Measurements from ENCODE around the gene CCNF. TPM values are rescaled to one million over a fixed set of nuclear protein-coding genes. Genes with fewer than 3 reads are reported as not detected.
"Not testable (repeated sequence)": the region's sequence is repeated elsewhere in the genome, so short reads cannot be mapped to it uniquely, and the experiment has no call there.

Gene CCNF
- total RNA-seq, 2 donors from 2014 or later, result 59.6 to 64.5 TPM

DNA sequence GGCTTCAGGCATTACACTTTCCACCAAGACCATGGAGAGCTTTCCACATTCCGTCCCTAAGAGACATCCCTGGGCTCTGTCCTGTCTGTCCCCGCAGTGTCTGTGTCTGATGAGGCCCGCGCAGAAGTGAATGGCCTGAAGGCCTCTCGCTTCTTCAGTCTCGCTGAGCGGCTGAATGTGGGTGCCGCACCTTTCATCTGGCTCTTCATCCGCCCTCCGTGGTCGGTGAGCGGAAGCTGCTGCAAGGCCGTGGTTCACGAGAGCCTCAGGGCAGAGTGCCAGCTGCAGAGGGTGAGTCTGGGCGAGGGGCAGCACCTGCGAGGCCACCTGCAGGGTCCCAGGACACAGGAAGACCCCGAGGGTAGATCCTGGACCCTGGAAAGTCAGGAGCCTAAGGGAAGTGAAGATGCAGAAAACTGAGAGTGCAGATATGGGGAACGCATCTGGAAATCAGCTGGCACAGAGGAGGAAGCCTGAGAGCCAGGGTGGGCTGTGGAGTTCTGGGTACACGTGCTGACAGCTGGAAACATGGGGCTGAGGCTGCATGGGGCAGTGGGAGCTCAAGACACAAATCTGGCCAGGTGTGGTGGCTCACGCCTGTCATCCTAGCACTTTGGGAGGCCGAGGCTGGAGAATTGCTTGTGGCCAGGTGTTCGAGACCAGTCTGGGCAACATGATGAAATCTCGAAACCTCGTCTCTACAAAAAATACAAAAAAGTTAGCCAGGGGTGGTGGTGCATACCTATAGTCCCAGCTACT lies 8.0 kb downstream of the CCNF start:
- no peaks in the 10 kb centered on the region for H3K9me3 Mint-ChIP-seq
- no peak overlapping the region for H3K27ac Mint-ChIP-seq
- H3K4me1 Mint-ChIP-seq, result peaks cover 3% of the 10 kb centered on the region
- no peak for ATAC-seq (replicated peaks)
- H3K36me3 Mint-ChIP-seq (ENCODE audit: low read depth), result peaks cover 64% of the 10 kb centered on the region
- H3K4me3 Mint-ChIP-seq, result no peak overlapping the region
- H3K27me3 Mint-ChIP-seq, result no peaks in the 10 kb centered on the region

DNA sequence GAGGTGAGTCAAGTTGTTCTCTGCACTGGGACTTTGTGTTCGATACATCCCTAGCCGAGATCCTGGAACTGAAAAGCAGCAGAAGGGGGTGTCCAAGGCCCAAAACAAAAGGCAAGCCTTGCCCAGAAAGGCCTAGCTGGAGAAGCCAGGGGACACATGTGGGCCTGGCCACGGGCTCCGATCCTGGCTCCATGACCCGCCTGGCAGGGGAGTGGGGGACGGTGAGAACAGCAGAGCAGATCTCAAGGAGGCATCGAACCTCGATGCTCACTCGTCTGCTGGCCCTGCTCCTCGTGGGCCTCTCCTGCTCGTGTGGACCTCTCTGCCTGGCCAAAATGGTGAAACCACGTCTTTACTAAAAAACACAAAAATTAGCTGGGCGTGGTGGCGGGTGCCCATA lies 8.9 kb downstream of the CCNF start:
- Mint-ChIP-seq H3K27me3 (no peaks in the 10 kb centered on the region), H3K36me3 (ENCODE audit: low read depth) (peaks cover 58% of the 10 kb centered on the region), H3K4me3 (no peak overlapping the region), H3K4me1 (peaks cover 3% of the 10 kb centered on the region), H3K9me3 (no peaks in the 10 kb centered on the region), H3K27ac (no peak overlapping the region)
- ATAC-seq (replicated peaks), result no peak

DNA sequence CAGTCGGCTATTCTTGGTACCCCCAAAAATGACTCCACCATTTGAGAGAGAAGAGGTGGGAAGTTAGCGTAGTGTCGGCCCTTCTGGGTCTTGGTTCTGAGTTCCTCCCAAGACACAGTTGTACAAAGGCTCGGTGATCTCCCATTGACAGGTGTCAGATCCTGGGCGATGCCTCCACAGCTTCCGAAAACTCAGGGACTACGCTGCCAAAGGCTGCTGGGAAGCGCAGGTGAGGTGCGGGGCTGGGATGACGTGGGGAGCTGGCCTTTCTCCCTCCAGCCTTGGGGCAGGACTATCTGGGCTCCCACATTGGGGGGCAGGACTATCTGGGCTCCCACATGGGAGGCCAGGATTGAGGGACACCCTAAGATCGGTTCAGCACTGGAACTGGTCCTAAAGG lies 10.4 kb downstream of the CCNF start:
- H3K4me1 Mint-ChIP-seq, result peaks cover 3% of the 10 kb centered on the region
- no peaks in the 10 kb centered on the region for H3K27me3 Mint-ChIP-seq
- ATAC-seq (replicated peaks), result no peak
- peak overlapping the region; percentile 40 for H3K27ac Mint-ChIP-seq
- no peak overlapping the region for H3K4me3 Mint-ChIP-seq
- H3K9me3 Mint-ChIP-seq, result no peaks in the 10 kb centered on the region
- H3K36me3 Mint-ChIP-seq (ENCODE audit: low read depth), result peaks cover 61% of the 10 kb centered on the region

DNA sequence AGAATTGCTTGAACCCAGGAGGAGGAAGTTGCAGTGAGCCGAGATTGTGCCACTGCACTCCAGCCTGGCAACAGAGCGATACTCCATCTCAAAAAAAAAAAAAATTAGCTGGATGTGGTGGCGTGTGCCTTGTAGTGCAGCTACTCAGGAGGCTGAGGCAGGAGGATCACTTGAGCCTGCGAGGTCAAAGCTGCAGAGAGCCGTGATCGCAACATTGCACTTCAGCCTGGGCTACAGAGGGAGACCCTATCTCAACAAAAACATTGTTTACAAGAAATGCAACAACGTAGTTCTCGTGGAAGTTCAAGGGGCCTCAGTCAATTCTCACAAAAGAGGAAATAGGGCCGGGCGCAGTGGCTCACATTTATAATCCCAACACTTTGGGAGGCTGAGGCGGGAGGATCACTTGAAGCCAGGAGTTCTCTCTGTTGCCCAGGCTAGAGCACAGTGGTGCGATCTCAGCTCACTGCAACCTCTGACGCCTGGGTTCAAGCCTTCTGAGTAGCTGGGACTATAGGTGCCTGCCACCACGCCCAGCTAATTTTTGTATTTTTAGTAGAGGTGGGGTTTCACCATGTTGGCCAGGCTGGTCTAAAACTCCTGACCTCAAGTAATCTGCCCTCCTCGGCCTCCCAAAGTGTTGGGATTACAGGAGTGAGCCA lies 12.0 kb downstream of the CCNF start:
- H3K36me3 Mint-ChIP-seq (ENCODE audit: low read depth), result peaks cover 69% of the 10 kb centered on the region
- not testable (repeated sequence) for H3K27ac Mint-ChIP-seq; H3K4me3 Mint-ChIP-seq; H3K9me3 Mint-ChIP-seq; H3K4me1 Mint-ChIP-seq; ATAC-seq (replicated peaks); H3K27me3 Mint-ChIP-seq

DNA sequence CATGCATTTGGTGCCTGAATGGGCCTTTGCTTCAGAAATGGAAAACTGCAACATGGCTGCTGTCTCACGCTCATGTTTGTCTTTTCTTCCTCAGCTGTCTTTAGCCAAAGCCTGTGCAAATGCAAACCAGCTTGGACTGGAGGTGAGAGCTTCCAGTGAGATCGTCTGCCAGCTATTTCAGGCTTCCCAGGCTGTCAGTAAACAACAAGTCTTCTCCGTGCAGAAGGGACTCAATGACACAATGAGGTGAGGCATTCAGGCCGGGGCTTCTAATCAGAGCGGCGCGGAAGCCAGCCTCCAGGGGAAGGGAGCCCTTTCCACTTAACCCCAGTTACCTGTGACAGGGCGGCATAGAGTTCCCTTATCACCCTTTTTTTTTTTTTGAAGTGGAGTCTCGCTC lies 14.3 kb downstream of the CCNF start:
- Mint-ChIP-seq H3K4me1 (peaks cover 3% of the 10 kb centered on the region), H3K27ac (no peak overlapping the region), H3K4me3 (no peak overlapping the region), H3K9me3 (no peaks in the 10 kb centered on the region), H3K36me3 (ENCODE audit: low read depth) (peaks cover 69% of the 10 kb centered on the region), H3K27me3 (no peaks in the 10 kb centered on the region)
- ATAC-seq (replicated peaks), result no peak

DNA sequence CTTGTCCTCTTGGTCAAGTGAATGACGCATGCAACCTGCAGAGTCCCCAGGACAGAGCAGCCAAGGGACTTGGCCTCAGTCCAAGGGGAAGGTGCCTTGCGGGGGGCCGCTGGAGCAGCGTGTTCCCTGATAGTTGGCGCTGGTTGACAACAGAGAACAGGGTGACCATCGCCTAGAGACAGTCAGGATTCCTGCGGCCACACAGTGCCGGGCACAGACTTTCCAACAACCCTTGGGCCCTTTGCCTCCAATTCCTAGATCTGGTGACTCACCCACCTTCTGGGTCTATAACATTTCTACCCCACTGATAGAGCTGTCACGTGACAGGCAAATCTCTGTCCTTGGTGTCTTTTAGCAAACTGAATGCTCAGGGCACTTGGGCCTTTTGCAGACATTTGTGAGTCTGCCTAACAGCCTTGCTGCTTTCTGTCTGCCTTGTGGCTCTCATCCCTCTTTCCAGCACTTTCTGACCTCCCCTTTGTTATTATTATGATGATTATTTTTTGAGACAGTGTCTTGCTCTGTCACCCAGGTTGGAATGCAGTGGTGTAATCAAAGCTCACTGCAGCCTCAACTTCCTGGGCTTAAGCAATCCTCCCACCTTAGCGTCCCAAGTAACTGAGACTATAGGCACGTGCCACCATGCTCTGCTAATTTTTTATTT lies 18.8 kb downstream of the CCNF start:
- H3K27ac Mint-ChIP-seq, result no peak overlapping the region
- H3K36me3 Mint-ChIP-seq (ENCODE audit: low read depth), result peaks cover 95% of the 10 kb centered on the region
- H3K9me3 Mint-ChIP-seq, result no peaks in the 10 kb centered on the region
- no peak for ATAC-seq (replicated peaks)
- no peaks in the 10 kb centered on the region for H3K27me3 Mint-ChIP-seq
- H3K4me3 Mint-ChIP-seq, result no peak overlapping the region
- H3K4me1 Mint-ChIP-seq, result no peaks in the 10 kb centered on the region

DNA sequence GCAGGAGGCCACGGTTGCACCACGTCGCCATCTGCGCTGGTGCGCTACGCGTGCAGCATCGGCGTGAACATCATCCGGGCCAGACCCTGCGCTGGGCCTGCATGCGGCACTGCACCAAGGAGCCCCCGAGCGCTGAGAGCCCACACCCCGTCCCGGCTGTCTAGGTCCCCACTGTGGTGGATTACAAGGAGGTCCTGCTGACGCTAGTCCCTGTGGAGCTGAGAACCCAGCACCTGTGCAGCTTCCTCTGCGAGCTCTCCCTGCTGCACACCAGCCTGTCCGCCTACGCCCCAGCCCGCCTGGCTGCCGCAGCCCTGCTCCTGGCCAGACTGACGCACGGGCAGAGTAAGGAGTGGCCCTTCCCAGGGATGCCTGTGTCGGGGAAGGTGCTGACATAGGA lies 19.9 kb downstream of the CCNF start:
- H3K27me3 Mint-ChIP-seq, result no peaks in the 10 kb centered on the region

DNA sequence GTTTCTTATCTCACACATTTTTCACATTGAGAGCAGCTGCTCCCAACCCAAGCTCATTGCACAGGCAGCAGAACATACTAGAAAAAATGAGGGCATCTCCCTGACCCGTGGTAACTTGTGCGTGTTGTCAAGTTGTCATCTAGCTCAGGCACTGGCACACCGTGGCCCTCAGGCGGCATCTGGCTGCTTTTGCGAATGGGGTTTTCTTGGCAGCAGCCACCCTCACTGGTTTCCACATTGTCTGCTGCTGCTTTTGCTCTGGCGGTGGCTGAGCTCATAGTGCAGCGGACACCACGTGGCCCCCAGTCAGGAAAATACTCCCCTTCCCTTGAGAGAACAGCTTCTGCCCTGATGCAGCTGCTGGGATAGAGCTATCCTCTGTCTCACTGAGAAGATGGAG lies 21.3 kb downstream of the CCNF start:
- no peak overlapping the region for H3K4me3 Mint-ChIP-seq

More for the DNA sequence above, 19.9 kb downstream of the CCNF start:
- no peak for ATAC-seq (replicated peaks)
- no peak overlapping the region for H3K27ac Mint-ChIP-seq
- no peaks in the 10 kb centered on the region for H3K9me3 Mint-ChIP-seq
- H3K4me3 Mint-ChIP-seq, result no peak overlapping the region
- H3K36me3 Mint-ChIP-seq (ENCODE audit: low read depth), result peaks cover 95% of the 10 kb centered on the region
- H3K4me1 Mint-ChIP-seq, result no peaks in the 10 kb centered on the region

DNA sequence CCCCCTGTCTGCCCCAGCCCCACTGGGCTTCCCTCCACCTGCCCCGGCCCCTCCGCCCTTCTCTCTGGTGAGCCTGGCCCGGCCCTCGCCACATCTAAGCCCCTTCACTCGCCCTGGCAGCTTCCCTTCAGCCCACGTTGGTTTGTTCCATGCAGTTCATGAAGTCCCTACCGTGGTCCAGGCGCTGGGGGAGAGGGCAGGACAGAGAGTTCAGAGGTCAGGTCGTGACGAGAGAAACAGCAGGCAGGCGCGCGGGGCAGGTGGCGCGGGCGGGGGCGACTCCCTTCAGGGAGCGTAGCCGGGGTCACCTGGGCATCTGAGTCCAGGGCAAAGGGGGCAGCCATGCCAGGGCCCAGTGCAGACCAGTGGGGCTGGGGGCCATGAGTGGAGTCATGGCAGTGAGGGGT lies 21.7 kb downstream of the CCNF start:
- peaks cover 90% of the 10 kb centered on the region for H3K36me3 Mint-ChIP-seq (ENCODE audit: low read depth)
- no peak overlapping the region for H3K27ac Mint-ChIP-seq
- no peaks in the 10 kb centered on the region for H3K27me3 Mint-ChIP-seq
- no peaks in the 10 kb centered on the region for H3K9me3 Mint-ChIP-seq
- no peak overlapping the region for H3K4me3 Mint-ChIP-seq
- ATAC-seq (replicated peaks), result no peak
- no peaks in the 10 kb centered on the region for H3K4me1 Mint-ChIP-seq

More for the DNA sequence above, 21.3 kb downstream of the CCNF start:
- H3K27me3 Mint-ChIP-seq, result no peaks in the 10 kb centered on the region
- no peaks in the 10 kb centered on the region for H3K9me3 Mint-ChIP-seq
- H3K4me1 Mint-ChIP-seq, result no peaks in the 10 kb centered on the region
- peaks cover 90% of the 10 kb centered on the region for H3K36me3 Mint-ChIP-seq (ENCODE audit: low read depth)
- ATAC-seq (replicated peaks), result no peak
- H3K27ac Mint-ChIP-seq, result no peak overlapping the region

DNA sequence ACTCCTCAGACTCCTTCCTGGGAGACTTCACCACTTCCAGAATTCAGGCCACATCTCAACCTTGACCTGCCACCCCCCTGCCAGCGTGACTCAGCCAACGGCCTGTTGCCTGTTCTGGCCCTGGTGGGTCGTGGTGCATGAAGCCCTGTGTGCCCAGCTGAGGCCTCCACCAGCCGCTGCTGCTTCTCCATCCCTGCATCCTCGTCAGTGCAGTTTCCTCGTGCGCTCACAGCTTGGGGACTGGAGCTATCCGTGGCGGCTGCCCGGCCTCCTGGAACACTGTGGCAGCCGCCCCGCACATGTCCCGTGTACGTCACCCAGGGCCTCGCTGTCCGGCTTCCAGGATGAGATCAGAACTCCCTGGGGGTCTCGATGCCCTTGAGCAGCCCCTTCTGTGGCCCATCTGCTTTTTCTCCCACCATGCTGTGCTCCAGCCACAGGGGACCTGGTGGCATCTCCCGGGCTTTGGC lies 22.6 kb downstream of the CCNF start:
- Mint-ChIP-seq H3K4me3 (no peak overlapping the region), H3K4me1 (no peaks in the 10 kb centered on the region), H3K27me3 (no peaks in the 10 kb centered on the region), H3K9me3 (no peaks in the 10 kb centered on the region), H3K27ac (no peak overlapping the region), H3K36me3 (ENCODE audit: low read depth) (peaks cover 90% of the 10 kb centered on the region)
- ATAC-seq (replicated peaks), result no peak

DNA sequence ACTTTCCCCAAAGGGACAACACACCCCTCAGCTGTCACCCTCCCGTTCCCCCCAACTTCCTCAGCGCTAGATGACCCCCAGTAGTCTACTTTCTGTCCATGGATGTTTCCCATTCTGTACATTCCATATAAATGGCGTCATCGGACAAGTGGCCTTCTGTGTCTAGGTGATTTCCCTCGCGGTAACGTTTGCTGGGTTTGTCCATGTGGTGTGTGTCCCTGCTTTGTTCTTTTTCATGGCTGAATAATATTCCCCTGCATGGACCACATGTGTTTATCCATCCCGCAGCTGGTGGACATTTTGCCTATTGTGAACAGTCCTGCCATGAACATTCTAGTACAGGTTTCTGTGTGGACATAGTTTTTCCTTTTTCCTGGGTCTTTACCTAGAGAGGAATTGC lies 23.4 kb downstream of the CCNF start:
- H3K36me3 Mint-ChIP-seq (ENCODE audit: low read depth), result peaks cover 90% of the 10 kb centered on the region
- H3K4me3 Mint-ChIP-seq, result no peak overlapping the region
- no peaks in the 10 kb centered on the region for H3K4me1 Mint-ChIP-seq

DNA sequence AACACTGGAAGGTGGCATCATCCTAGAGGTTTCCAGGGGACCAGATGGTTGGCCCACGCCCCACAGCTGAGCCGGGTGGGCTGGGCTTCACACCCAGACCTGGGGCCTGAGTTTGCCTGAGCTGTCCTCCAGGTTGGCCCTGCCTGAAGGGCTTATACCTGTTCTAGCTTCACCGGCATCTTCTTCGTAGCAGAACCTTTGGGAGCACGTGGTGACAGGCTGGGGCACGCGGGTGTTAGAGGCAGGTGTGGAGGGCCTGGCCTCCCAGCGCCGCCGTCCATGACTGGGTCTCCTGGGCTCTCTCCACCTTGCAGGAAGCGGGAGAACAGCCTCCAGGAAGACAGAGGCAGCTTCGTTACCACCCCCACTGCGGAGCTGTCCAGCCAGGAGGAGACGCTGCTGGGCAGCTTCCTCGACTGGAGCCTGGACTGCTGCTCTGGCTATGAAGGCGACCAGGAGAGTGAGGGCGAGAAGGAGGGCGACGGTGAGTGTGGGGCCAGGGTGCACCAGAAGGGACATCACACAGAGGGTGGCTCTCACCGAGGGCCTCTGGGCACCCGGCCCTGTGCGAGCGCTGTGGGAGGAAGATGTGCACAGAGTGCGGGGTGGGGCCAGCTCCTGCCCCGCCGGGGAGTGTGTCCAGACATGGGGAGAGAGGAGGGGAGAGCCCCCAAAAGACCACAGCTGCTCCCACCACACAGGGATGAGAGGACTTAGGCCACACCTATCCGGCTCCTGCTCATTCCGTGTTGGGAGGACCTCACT lies 26.0 kb downstream of the CCNF start:
- Mint-ChIP-seq H3K9me3 (no peaks in the 10 kb centered on the region), H3K4me1 (peaks cover 5% of the 10 kb centered on the region), H3K27ac (no peak overlapping the region), H3K27me3 (no peaks in the 10 kb centered on the region), H3K4me3 (no peak overlapping the region), H3K36me3 (ENCODE audit: low read depth) (peaks cover 73% of the 10 kb centered on the region)
- no peak for ATAC-seq (replicated peaks)

More for the DNA sequence above, 23.4 kb downstream of the CCNF start:
- Mint-ChIP-seq H3K9me3 (no peaks in the 10 kb centered on the region), H3K27ac (no peak overlapping the region), H3K27me3 (no peaks in the 10 kb centered on the region)
- ATAC-seq (replicated peaks), result no peak

DNA sequence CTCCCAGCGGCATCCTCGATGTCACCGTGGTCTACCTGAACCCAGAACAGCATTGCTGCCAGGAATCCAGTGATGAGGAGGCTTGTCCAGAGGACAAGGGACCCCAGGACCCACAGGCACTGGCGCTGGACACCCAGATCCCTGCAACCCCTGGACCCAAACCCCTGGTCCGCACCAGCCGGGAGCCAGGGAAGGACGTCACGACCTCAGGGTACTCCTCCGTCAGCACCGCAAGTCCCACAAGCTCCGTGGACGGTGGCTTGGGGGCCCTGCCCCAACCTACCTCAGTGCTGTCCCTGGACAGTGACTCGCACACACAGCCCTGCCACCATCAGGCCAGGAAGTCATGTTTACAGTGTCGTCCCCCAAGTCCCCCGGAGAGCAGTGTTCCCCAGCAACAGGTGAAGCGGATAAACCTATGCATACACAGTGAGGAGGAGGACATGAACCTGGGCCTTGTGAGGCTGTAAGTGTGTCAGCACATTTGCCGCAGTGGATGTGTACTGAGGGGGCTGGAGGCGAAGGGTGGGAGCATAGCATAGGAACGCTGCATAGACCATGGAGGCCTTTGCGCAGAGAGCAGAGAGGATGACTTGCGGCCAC lies 27.4 kb downstream of the CCNF start:
- Mint-ChIP-seq H3K9me3 (no peaks in the 10 kb centered on the region), H3K4me3 (no peak overlapping the region), H3K27ac (no peak overlapping the region), H3K4me1 (peaks cover 5% of the 10 kb centered on the region), H3K27me3 (no peaks in the 10 kb centered on the region), H3K36me3 (ENCODE audit: low read depth) (peaks cover 61% of the 10 kb centered on the region)
- ATAC-seq (replicated peaks), result no peak

DNA sequence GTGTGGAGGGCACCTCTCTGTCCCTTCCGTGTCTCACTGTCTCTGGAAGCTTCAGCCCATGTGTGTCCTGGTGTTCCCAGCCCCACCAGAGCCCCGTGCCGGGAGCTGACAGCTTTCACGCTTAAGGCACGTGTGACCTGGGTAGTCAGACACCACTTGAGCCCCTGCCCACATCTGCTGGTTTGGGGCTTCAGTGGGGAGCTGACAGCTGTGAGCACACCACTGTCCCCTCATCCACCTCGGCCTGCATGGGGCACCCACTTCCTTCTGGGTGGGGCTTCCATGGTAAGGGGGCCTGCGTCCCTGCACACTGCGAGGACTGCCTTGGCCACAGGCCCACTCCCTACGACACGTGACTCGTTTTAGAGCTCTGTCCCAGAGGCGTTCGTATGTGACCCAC lies 28.0 kb downstream of the CCNF start:
- no peak for ATAC-seq (replicated peaks)
- Mint-ChIP-seq H3K36me3 (ENCODE audit: low read depth) (peaks cover 56% of the 10 kb centered on the region), H3K4me3 (no peak overlapping the region), H3K4me1 (peaks cover 5% of the 10 kb centered on the region), H3K9me3 (no peaks in the 10 kb centered on the region), H3K27ac (no peak overlapping the region), H3K27me3 (no peaks in the 10 kb centered on the region)

Measured in activated T-helper 17 cell treated with anti-CD3 and anti-CD28 coated beads, Interleukin-2, amount 50 U/mL, for 72 hours (primary cell).